Measurements from ENCODE around the gene TSC2.
"Not testable (repeated sequence)": the region's sequence is repeated elsewhere in the genome, so short reads cannot be mapped to it uniquely, and the experiment has no call there.

TSC2 gene

GRCh38 chr16:2028146-2028545, 19.6 kb upstream of the TSC2 start:
- in situ Hi-C loops (cut with MboI; ENCODE audit: low pct_unique_long_range_greater_than_20kb, low sequenced_read_pairs): loop anchor here (10.0 kb wide), 1 partner anchor 117 kb away; the partner anchor contains the start of gene RAB26
- DNase-seq: no peak

- no peak for DNase-seq
- in situ Hi-C loops (cut with MboI; ENCODE audit: low pct_unique_long_range_greater_than_20kb, low sequenced_read_pairs): loop anchor here (10.0 kb wide), 1 partner anchor 116 kb away; the partner anchor contains the start of gene RAB26
Measured at GRCh38 chr16:2028620-2029220, 19.1 kb upstream of the TSC2 start.

DNA sequence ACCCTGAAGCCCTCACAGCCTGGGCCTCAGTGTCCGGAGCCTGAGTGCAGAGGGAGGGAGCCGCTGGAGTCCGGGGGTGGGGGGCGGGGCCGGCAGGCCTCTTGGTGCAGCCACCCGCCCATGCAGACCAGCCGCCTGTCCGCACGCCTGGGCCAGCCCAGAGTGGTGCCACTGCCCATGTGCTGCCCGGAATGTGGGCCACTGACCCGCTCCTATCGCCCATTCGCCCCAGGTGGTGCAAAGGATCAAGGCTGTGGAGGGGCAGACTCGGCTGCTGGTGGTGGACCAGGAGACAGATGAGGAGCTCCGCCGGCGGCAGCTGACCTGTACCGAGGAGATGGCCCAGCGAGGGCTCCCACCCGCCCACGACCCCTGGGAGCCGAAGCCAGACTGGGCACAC, 18.4 kb upstream of the TSC2 start:
- in situ Hi-C loops (cut with MboI; ENCODE audit: low pct_unique_long_range_greater_than_20kb, low sequenced_read_pairs): loop anchor here (10.0 kb wide), 1 partner anchor 115 kb away; the partner anchor contains the start of gene RAB26
- no peak for DNase-seq

GRCh38 chr16:2030036-2030435, 17.7 kb upstream of the TSC2 start:
- no peak for DNase-seq
- in situ Hi-C loops (cut with MboI; ENCODE audit: low pct_unique_long_range_greater_than_20kb, low sequenced_read_pairs): no loop called here

- in situ Hi-C loops (cut with MboI; ENCODE audit: low pct_unique_long_range_greater_than_20kb, low sequenced_read_pairs): no loop called here
- no peak for DNase-seq
Measured at GRCh38 chr16:2031081-2031577, 16.7 kb upstream of the TSC2 start.

DNA sequence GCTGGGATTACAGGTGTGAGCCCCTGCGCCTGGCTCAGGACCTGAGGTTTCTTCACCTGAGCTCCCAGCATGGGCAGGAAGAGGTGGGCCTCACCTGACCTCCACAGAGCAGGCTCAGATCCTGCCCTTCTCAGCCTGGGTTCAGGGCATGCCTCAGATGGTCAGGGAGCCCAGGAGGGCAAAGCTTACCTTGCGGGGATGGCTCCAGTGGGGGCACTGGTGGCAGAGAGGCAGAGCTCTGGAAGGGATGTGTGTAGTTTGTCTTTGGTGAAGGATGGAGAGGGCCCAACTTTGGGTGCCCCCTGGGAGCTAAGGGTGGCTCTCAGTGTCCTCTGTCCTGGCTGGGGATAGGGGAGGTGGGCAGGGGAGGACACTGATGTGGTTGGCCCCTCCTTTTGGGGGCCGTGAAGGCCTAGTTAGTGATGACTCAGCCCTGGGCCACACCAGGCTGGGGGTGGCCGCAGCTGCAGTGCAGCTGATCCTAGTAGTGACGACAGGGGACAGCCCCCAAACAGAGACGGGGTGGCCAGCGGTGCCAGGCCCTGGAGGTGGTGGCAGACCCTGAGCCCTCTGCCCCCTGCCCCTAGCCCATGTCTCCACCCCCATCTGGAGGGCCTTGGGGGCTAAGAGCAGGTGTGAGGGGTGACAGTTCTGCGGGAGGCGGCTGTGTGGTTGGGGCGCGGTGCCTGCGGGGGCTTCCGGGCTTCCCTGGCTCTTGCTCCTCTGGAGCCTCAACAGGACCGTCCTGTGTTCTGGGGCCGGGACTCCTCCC, 15.3 kb upstream of the TSC2 start:
- no peak for DNase-seq
- in situ Hi-C loops (cut with MboI; ENCODE audit: low pct_unique_long_range_greater_than_20kb, low sequenced_read_pairs): no loop called here

DNA sequence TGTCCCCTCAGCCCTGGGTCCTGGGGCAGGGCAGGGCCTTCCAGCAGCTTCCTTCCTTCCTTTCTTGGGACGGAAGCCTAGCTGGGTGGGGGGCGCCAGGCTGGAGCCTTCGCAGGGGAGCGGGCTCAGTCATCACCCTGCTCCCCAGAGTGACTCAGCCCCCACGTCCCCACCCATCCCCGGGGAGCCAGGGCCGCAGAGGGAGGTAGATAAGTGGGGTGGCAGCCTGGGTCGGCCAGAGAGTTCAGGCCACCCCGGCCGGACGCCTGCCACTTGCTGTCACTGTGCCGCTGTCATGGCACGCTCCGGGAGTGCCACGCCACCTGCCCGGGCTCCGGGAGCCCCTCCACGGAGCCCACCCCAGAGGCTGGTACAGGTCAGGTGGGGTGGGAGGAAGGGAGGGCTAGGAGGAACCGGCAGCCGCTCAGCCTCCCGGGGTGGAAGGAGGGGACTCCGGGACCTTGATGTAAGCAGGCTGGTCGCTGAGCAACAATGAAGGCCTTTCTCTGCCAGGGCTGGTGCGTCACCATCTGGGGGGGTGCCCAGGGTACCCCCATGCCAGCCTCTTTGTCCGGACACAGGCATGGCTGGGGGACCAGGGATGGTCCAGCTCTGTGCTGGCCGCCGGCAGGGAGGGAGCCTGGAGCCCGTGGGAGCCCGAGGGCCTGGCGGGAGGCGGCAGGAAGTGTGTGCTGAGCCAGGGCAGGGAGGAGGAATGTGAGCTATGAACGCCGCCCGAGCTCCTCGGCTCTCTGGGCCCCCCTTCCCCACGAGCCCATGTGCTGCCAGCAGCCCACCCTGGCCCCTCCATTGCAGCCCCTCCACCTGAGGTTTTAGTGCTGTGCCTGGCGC, 14.5 kb upstream of the TSC2 start:
- in situ Hi-C loops (cut with MboI; ENCODE audit: low pct_unique_long_range_greater_than_20kb, low sequenced_read_pairs): no loop called here
- no peak for DNase-seq

DNA sequence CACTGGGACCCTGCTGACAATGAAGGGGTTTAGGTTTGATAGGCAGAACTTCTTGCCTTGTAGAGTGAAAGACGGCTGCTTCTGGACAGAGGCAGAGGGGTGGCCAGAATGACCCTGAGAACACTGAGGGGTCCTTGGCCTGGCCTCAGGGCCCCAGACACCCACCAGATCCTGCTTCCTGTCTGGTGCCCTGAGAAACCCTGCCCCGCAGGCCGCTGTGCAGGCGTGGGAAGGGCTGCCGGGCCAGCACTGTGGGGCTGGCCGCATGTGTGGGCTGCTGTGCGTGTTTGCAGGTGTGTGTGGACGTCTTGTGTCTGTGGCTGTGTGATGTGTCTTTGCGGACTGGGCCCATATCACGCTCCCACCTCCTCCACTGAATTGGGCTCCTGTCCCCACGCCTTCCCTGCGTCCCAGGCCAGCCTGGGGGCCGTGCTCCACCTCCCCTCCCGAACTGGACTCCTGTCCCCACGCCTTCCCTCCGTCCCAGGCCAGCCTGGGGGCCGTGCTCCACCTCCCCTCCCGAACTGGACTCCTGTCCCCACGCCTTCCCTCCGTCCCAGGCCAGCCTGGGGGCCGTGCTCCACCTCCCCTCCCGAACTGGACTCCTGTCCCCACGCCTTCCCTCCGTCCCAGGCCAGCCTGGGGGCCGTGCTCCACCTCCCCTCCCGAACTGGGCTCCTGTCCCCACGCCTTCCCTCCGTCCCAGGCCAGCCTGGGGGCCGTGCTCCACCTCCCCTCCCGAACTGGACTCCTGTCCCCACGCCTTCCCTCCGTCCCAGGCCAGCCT, 13.7 kb upstream of the TSC2 start:
- in situ Hi-C loops (cut with MboI; ENCODE audit: low pct_unique_long_range_greater_than_20kb, low sequenced_read_pairs); DNase-seq: not testable (repeated sequence)

DNA sequence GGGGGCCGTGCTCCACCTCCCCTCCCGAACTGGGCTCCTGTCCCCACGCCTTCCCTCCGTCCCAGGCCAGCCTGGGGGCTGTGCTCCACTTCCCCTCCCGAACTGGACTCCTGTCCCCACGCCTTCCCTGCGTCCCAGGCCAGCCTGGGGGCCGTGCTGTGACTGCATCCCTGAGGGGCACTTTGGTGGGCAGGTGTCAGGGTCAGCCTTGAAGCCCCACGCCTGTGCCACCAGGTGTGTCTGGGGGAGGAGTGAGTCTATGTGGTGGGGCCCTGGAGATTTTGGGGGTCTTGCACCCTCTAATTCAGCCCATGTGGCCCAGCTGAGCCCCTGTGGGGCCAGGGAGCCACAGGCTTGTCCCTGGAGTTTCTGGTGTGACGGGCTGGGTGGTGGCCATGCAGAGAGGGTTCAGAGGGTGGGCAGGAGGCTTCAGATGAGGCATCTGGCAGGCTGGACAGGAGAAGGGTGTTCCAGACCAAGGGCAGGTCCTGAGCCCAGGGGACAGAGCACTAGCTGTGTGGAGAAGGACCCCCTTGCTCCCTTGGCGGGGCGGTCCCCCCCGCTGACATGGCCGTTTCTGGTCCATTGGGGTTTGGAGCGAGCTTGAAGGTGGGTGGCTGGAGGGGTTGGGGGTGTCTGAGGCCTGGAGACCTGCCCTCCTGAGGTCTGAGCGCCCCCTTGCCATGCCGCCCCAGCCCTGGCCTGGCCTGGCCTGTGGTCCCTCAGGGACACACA, 12.9 kb upstream of the TSC2 start:
- in situ Hi-C loops (cut with MboI; ENCODE audit: low pct_unique_long_range_greater_than_20kb, low sequenced_read_pairs): no loop called here

GRCh38 chr16:2035431-2036199, 12.2 kb upstream of the TSC2 start:
- in situ Hi-C loops (cut with MboI; ENCODE audit: low pct_unique_long_range_greater_than_20kb, low sequenced_read_pairs): no loop called here
- no peak for DNase-seq

More for the DNA sequence above, 12.9 kb upstream of the TSC2 start:
- DNase-seq: no peak

GRCh38 chr16:2036200-2036966, 11.4 kb upstream of the TSC2 start:
- in situ Hi-C loops (cut with MboI; ENCODE audit: low pct_unique_long_range_greater_than_20kb, low sequenced_read_pairs): no loop called here
- DNase-seq: no peak

DNA sequence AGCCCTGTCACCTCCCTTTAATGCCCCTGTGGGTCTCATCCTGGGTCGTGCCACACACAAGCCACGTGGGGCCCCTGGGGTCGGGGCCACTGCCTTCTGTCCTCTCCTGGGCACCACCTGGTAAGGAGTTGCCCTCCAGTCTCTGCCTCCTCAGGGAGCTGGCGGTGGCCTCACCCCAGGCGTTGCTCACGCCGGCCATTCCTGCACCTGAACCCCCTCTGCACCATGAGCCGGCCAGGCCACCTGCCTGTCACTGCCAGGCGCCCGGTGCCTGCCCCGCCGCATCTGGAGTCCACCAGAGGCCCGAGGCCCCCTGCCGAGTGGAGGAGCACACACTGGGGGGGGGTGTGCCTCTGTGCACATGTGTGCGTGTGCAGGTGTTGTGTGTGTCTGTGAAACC, 10.7 kb upstream of the TSC2 start:
- DNase-seq: no peak
- in situ Hi-C loops (cut with MboI; ENCODE audit: low pct_unique_long_range_greater_than_20kb, low sequenced_read_pairs): no loop called here

DNA sequence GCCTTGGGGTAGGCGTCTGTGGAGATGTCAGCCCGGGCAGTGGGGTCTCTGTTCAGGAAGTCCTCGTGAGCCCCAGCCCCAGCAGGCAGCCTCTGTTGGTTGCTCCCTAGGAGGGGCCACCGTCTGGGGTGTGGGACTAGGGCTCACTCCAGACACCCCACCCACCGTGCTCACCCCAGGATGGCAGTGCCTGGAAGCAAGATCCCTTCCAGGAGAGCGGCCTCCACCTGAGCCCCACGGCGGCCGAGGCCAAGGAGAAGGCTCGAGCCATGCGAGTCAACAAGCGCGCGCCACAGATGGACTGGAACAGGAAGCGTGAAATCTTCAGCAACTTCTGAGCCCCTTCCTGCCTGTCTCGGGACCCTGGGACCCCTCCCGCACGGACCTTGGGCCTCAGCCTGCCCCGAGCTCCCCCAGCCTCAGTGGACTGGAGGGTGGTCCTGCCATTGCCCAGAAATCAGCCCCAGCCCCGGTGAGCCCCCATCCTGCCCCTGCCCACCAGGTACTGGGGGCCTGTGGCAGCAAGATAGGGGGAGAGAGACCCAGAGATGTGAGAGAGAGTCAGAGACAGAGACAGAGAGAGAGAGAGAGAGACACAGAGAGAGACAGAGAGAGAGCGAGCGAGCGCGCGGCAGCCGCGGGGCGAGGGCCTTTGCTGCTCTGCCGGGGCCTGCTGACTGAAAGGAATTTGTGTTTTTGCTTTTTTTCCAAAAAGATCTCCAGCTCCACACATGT, 10.0 kb upstream of the TSC2 start:
- in situ Hi-C loops (cut with MboI; ENCODE audit: low pct_unique_long_range_greater_than_20kb, low sequenced_read_pairs): no loop called here
- no peak for DNase-seq

- in situ Hi-C loops (cut with MboI; ENCODE audit: low pct_unique_long_range_greater_than_20kb, low sequenced_read_pairs): no loop called here
Measured at GRCh38 chr16:2038382-2039231, 9.2 kb upstream of the TSC2 start.

DNA sequence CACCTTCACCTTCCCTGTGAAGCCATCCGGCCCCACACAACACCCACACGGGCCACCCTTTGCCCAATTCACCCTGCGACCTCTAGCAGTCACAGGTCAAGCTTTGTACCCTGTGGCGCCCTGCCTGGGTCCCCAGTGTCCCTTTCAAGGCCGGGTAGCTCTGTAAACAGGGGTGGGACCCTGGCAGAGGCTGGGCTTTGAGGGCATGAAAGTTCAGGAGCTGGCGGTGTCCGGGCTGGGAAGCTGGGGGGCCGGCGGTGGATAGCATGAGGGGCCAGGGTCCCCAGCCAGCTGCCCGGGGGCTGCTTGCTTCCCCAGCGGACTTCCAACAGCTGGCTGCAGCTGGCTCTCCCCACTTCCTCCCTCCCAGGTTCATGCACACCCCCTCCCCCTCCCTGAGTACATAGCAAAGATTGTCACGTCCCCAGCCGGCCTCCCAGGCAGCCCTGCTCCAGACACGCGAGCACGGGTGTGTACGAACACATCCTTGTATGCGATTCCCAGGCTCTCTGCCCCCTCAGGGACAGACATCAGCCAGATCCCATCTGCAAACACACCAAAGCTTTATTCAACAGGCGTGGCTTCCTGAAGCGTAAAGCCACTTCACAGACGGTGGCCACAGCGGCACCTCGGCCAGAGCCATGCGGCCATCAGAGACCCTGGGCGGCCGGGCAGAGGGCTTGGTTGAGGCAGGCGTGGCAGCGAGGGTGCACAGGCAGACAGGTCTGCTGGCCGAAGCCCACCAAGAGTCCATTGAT, 8.3 kb upstream of the TSC2 start:
- in situ Hi-C loops (cut with MboI; ENCODE audit: low pct_unique_long_range_greater_than_20kb, low sequenced_read_pairs): no loop called here
- no peak for DNase-seq

More at GRCh38 chr16:2038382-2039231, 9.2 kb upstream of the TSC2 start:
- no peak for DNase-seq

Data from KBM-7 (cell line).